Neural progenitor cell (in vitro differentiated cells): ENCODE measurements around the gene TK1.

Experiments
- CTCF ChIP-seq: fragments of 200-600 bp; sonication (generic); IDR thresholded peaks from 2 replicates; pipeline ENCODE4 v1.5.1; 2017; ENCODE audit warnings: antibody characterized with exemption, mild to moderate bottlenecking
- EZH2 ChIP-seq: fragments of 200-600 bp; sonication (generic); IDR thresholded peaks from 2 replicates; pipeline ENCODE4 v1.6.1; 2017; ENCODE audit warnings: antibody characterized with exemption, mild to moderate bottlenecking, moderate library complexity
- EZH2phosphoT487 ChIP-seq: fragments of 200-600 bp; sonication (generic); IDR thresholded peaks from 2 replicates; pipeline ENCODE4 v1.6.1; 2017; ENCODE audit warnings: antibody characterized with exemption

DNA sequence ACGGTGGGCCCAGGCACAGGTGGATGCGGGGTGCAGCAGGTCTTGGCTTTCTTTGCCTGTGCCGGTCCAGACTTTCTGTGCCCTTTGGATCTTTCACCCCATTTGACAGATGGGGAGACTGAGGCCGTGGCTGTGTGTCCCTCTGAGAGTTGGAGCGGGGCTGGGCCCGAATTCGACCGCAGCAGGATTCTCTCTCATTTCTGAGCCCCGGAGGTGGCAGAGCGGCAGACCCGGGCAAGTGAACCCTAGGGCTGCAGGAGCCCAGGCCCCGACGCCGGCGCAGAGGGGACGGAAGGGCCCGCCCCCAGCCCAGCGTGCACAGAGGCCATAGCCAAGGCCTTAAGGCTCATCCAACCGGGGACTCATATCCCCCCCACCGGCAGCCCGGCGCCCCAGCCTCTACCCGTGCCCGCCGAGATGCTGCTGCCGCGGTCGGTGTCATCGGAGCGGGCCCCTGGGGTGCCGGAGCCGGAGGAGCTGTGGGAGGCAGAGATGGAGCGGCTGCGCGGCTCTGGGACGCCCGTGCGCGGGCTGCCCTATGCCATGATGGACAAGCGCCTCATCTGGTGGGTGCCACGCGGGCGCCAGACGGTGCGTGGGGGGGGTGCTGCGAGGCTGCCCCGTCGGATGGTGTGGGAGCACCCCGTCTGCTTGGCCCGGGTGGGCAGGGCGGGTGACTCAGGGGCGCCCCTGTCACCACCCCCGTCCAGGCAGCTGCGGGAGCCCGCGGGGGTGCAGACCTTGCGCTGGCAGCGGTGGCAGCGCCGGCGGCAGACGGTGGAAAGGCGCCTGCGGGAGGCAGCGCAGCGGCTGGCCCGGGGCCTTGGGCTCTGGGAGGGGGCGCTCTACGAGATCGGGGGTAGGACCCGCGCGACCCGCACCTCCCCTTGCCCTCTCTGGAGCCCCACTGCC, 55.4 kb downstream of the TK1 start:
- TF ChIP-seq CTCF (no peak), EZH2 (no peak), EZH2phosphoT487 (peak; percentile 69)
